Prostate gland (tissue), 2 donors: ENCODE data around the gene KRT33B.

ENCODE experiments used
- CTCF ChIP-seq, 4 experiments: fragments of 200-600 bp in 2 of 4; fragments of 450-650 bp in 2 of 4; sonication (generic) in 2 of 4; IDR thresholded peaks; 1 replicate in 3 of 4; 2 replicates in 1 of 4; pipeline ENCODE4 v1.5.1; 2016 to 2019; ENCODE audit warnings: antibody characterized with exemption in 4 of 4, mild to moderate bottlenecking in 2 of 4, moderate library complexity in 2 of 4
- POLR2A ChIP-seq: fragments of 450-650 bp; IDR thresholded peaks from one replicate; pipeline ENCODE4 v1.6.1; 2016; ENCODE audit warnings: antibody characterized with exemption, mild to moderate bottlenecking

DNA sequence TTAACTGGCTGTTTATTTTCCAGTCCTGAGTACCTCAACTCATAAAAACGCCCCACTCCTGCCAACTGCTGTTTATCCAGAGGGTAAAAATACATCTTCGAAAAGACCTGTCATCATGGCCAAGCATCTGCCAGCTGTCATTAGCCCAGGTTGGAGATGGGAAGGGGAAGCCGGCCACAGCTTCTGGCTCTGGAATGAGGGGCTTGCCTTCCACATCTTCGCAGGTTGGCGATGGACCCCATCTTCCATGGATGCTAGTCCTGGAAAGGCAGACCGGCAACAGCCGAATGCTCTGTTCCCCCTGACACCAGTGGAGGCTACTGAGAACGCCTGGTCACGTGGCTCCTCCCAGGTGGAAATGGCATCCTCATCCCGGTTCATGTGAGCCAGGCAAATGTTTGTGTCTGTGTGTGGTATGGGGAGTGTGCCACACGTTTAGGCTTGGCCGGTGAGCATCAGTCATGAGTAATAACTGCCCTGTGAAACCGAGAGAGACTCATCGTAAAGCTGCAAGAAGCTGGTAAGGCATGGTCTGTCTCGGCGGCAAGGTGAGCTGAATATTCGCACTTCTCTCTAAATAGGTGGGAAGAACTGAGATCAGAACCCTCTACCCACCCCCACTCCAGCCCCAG lies 53.7 kb downstream of the KRT33B start:
- TF ChIP-seq CTCF (IDR thresholded peaks at IDR 0.05) = no peak
- TF ChIP-seq POLR2A = no peak
